ENCODE measurements around the gene SYNDIG1L. TPM values are rescaled to one million over a fixed set of nuclear protein-coding genes. Genes with fewer than 3 reads are reported as not detected.
"Not testable (repeated sequence)": the region's sequence is repeated elsewhere in the genome, so short reads cannot be mapped to it uniquely, and the experiment has no call there.

Gene SYNDIG1L
- total RNA-seq, 1 donor from 2014 or later = 6.9 TPM

DNA sequence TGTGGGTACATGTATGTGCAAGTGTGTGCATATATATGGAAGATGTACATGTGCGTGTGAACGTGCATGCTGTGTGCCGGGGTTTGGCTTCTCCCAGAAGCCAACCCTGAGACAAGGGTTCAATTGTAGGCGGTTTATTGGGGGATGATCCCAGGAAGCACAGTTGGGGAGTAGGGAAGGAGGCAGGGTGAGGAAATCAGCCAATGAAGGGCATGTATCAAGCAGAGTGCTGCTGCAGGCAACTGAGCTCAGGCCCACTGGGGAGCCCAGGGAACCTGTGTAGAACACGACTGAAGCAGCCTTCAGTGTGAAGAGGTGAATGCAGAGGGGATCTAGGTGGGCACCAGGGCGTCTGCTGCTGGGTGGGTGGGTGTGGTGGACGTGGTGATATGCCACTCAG is 21.6 kb downstream of the SYNDIG1L start:
- DNase-seq (ENCODE audit: low spot score in 2 of 2) (no peak), FAIRE-seq (no peak)

DNA sequence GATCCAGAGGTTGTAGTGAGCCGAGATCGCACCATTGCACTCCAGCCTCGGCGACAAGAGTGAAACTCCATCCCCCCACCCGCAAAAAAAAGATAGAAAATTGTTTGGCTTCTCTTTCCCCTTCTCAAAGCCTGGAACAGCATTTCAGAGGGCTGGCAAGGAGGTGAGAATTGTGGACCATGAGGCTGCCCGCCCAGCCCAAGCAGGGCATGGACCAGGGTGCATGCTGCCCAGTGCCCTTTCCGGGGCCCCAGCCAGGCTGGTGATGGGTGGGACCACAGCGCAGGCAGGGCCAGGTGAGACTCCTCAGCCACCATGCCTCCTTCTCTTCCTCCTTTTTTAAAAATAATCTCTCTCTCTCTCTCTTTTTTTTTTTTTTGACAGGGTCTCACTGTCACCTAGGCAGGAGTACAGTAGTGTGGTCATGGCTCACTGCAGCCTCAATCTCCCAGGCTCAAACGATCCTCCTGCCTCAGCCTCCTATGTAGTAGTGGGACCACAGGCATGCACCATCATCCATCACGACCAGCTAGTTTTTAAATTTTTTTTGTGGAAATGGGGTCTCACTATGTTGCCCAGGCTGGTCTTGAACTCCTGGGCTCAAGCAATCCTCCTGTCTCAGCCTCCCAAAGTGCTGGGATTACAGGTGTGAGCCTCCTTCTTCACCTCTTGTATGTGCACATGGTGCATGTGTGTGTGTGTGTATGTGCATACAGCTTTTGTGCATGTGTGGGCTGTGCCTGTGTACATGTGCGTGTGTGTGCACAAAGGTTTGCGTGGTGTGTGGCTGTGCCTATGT is 22.2 kb downstream of the SYNDIG1L start:
- FAIRE-seq (no peak), DNase-seq (ENCODE audit: low spot score in 2 of 2) (no peak)

DNA sequence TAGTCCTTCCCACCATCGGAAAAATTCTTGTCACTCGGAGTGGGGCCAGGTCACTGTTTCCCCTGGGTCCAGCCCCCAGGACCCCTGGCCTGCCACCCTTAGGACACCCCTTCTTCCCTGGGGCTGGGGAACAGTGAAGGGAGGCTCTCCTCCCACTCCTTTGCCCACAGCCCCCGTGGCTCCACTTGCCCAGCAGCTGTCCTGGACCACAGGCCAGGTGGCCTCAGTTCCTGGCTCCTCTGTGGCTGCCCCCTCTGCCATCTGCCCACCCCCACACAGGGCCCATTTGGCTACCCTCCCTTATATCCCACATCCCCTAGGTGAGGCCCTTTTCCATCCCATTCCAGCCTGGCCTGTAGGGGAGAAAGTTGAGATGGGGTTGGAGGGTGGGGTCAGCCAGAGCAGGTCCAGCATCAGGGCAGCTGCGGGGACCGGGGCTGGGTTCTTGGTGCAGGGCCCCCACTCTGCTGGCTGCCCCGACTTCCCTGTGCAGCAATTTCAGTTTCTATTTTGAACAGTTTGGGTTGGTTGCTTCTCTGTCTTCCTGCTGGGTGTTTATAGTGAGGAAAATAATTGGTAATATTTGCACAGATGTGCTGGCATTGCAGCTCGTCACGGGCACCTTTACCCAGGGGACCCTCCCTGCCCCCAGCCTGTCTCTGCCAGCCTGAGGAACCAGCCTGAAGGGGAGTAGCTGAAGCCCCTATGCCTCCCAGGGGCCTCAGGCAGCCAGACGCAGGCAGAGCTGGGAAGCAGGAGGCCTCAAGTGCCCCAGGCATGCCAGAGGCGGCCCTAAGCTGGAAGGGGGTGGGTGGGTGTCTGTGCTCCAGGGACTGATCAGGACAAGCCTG is 23.4 kb downstream of the SYNDIG1L start:
- no peak for DNase-seq (ENCODE audit: low spot score in 2 of 2)
- FAIRE-seq = no peak

DNA sequence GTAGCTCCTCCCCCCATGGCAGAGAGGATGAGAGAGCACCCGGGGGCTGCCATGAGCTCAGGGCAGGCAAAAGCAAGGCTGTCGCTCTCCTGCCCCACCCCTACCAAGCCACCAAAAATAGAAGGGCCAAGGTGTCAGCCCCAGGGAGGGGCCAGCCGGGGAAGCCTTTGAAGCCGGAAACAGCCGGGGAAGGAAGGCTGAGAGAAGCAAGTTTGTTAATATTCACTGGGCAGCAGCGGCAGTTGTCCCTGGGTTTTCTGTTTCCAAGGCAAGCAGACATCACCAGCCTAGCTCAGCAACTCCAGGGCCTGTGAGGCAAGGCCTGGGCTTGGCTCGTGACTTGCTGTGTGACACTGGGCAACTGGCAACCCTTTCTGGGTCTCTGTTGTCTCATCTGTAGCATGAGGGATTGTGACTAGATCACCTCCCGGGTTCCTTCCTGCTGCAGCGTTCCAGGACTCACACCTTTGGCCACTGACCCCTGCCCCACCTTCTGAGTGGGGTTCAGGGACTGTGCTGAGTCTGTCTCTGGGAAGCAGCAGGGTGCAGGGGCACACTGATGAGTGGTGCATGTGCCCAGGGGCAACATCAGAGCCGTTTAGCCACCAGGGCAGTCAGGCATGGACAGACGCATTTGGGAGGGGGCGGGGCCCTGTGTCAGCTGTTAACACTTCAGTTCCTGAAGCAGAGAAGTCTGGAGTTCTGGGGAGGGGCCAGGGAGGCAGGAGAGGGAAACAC is 24.3 kb downstream of the SYNDIG1L start:
- no peak for FAIRE-seq
- peak in 1 of 2 donors; percentile 35 for DNase-seq (ENCODE audit: low spot score in 2 of 2)

DNA sequence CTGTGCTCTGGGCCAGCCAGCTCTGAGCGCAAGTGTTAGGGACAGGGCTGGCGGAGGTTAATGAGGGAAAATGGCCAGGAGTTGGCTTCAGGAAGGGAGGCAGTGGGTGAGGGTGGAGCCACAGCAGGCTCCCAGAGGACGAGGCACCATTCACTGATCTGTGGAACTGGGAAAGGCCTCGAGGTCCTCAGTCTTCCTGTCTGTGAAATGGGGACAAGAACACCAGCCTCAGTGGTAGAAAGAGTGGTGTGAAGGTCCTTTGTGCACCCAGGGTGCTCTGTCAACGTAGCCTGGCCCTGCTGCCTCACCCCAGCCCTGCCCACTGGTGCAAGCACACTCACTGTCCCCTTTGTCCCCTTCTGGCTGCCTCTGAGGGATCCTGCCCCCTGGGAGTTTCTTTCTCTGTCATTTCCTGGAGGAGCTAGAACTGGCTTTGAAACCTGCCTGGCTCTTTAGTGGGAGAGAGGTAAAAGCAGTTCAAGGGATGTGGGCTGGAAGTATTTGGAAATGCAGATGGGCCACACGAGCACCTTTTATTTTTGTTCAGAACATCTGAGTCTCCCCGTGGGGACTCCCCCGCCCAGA is 25.0 kb downstream of the SYNDIG1L start:
- no peak for DNase-seq (ENCODE audit: low spot score in 2 of 2)
- no peak for FAIRE-seq

DNA sequence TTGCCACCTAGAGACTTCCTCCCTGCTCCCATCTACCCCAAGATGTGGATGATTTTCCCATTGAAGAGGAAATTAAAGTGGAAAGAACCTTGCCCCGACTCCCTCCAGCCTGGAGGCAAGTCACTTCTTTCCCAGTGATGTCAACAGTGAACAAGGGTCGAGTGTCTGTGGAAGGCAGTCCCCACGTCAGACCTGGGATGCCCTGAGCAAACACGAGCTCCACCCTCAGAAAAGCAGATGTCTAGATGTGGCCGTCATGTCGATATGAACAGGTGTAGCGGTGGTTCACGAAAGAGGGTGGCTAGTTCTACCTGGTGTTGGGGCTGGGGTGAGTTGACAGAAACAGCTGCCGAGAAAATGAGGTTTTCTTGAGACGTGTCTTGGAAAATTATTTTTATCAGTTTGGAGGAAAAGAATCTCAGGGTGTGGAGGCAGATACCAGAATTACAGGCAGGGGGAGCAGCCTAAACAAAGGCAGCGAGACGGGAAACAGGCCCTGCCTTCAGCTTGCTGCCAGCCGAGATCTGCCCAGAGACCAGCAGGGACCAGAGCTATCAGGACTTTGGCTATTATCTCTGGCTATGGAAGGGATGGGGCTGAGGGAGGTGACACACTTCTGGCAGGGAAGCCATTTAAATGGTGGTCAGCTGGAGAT is 25.9 kb downstream of the SYNDIG1L start:
- FAIRE-seq (no peak), DNase-seq (ENCODE audit: low spot score in 2 of 2) (no peak)

DNA sequence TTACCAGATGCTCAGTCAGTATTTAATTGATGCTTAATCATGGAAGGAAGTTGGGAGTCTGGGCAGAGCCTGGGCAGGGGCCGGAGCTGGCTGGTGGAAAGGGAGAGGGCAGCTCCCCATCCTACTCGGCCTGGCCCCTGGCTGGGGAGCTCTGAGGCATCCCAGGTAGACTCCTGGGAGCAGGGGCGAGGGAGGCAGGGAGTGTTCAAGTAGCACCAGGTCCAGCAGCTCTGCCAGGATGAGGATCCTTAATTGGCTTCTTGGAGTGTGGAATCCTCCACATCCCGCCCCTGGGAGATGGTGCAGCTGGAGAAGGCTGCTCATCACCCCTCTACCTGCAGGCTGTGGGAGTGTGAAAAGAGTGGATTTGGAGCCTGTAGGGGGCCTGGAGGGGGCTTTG is 30.9 kb downstream of the SYNDIG1L start:
- FAIRE-seq (no peak), DNase-seq (ENCODE audit: low spot score in 2 of 2) (no peak)

DNA sequence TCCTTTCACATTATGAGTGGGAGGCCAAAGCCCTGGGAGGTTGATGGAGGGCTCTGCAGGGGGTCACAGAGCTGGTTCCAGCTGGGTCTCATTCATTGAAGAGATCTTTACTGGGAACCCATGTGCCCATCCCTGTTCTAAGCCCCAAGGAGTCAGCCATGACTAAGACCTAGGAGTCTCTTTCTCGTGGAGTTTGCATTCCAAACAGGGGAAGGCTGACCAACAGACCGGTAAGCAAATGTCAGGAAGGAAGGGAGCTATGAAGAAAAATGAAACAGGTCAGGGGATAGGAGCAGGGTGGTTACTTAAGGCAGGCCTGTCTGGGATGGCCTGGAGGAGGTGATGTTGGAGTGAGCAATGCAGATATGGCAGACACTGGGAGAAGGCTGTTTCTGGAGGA is 31.5 kb downstream of the SYNDIG1L start:
- no peak for FAIRE-seq
- DNase-seq (ENCODE audit: low spot score in 2 of 2) = no peak

DNA sequence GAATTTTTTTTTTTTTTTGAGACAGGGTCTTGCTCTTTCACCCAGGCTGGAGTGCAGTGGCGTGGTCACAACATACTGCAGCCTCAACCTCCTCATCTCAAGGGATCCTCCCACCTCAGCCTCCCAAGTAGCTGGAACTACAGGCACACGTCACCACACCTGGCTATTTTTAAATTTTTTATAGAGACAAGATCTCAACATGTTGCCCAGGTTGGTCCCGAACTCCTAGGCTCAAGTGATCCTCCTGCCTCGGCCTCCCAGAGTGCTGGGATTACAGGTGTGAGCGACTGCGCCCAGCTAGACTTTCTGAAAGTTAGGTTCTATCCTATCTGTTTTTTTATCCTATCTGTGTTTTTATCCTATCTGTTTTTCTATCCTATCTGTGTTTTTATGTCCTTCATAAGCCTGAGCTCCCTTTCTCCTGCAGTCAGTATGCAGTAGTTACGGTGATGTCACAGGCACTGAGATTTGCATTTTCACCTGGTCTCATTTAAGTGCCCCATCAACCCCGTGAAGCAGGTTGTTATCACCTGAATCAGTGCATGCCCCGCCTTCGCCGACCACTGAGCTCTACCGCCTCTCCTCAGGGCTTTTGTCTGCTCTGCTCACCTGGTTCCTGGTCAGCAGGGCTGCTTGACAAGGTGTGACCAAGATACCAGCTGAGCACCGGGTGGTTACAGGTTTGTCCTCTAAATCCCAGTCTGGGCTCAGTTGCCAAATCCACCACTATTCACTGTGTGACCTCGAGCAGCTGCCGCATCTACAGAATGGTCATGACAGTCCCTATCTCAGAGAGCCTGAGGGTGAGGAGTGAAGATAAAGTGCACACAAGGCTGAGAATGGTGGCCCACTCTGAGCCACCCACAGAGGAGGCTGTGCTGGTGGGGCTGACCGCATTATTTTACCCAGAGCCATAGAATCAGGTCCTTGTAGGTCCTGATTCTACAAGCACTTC is 33.1 kb downstream of the SYNDIG1L start:
- no peak for DNase-seq (ENCODE audit: low spot score in 2 of 2)
- FAIRE-seq = no peak

DNA sequence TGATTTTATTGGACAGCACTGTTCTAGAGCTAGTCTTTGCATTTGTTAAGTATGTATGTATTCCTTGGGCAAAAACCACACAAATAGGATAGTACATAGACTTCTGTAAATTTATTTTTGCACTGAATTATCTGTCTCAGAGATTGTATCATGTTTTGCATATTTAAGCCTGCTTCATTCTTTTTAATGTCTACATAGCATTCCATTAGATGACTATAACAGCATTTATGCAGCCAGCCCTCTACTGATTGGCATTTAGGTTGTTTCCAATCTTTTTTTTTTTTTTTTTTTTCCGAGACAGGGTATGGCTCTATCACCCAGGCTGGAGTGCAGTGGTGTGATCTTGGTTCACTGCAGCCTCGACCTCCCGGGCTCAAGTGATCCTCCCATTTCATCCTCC is 34.5 kb downstream of the SYNDIG1L start:
- FAIRE-seq = no peak
- no peak for DNase-seq (ENCODE audit: low spot score in 2 of 2)

DNA sequence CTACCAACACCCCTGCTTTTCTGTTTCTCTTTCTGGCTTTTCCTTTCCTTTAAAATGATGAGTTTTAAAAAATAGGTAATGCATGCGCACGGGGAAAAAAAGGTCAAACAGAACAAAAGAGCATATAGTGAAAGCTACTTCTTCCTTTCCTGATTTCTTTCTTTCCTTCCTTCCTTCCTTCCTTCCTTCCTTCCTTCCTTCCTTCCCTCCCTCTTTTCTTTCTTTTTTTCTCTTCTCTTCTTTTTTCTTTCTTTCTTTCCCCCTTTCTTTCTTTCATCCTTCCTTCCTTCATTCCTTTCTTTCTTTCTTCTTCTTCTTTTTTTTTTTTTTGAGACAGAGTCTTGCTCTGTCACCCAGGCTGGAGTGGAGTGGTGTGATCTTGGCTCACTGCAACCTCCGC is 35.5 kb downstream of the SYNDIG1L start:
- not testable (repeated sequence) for FAIRE-seq; DNase-seq (ENCODE audit: low spot score in 2 of 2)

DNA sequence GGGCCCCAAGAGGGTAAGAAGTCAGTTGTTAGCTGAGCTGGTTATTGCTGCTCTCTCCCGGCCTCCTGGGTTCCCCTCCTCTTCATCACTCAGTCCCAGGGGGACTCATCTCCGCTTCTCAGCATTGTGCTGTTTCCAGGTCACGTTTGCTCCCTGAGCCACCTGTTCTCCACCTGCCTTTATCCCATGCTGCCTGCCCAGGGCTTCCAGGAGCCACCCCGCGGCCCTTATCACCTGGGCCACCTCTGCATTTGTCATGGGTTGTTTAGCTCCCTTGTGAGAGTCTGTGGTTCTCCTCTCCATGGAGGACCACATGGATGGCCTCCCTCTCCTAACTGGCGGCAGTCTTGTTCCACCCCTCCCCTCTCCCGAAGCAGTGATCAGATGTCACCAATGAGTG is 36.0 kb downstream of the SYNDIG1L start:
- DNase-seq (ENCODE audit: low spot score in 2 of 2) = no peak
- no peak for FAIRE-seq

DNA sequence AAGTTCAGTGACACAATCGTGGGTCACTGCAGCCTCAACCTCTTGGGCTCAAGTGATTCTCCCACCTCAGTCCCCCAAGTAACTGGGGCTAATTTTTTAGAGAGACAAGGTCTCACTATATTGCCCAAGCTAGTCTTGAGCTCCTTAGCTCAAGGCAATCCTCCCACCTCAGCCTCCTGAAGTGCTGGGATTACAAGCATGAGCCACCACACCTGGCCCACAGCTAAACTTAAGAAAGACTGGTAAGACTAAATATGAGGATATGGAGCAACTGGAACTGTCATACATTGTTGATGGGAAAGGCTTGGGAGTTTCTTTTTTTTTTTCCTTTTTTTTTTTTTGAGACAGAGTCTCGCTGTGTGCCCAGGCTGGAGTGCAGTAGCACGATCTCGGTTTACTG is 43.8 kb downstream of the SYNDIG1L start:
- FAIRE-seq = no peak
- DNase-seq (ENCODE audit: low spot score in 2 of 2) = no peak

DNA sequence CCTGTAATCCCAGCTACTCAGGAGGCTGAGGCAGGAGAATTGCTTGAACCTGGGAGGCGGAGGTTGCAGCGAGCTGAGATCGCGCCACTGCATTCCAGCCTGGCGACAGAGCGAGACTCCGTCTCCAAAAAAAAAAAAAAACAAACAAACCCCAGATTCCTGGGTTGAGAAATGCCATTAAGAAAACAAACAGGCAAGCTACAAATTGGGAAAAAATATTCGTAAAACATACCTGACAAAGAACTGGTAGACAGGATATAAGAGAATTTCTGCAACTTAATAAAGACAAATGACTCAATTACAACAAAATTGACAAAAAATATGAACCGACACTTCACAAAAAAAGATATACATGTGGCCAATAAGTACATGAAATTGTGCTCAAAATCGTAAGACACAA is 44.4 kb downstream of the SYNDIG1L start:
- not testable (repeated sequence) for DNase-seq (ENCODE audit: low spot score in 2 of 2); FAIRE-seq

DNA sequence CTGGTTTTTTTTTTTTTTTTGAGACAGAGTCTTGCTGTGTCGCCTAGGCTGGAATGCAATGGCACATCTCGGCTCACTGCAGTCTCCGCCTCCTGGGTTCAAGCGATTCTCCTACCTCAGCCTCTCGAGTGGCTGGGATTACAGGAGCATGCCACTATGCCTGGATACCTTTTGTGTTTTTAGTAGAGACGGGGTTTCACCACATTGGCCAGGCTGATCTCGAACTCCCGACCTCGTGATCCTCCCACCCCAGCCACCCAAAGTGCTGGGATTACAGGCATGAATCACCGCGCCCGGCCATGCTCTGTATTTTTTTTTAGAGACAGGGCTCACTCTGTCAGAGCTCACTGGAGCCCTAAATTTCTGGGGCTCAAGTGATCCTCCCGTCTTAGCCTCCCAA is 45.2 kb downstream of the SYNDIG1L start:
- no peak for FAIRE-seq
- no peak for DNase-seq (ENCODE audit: low spot score in 2 of 2)

DNA sequence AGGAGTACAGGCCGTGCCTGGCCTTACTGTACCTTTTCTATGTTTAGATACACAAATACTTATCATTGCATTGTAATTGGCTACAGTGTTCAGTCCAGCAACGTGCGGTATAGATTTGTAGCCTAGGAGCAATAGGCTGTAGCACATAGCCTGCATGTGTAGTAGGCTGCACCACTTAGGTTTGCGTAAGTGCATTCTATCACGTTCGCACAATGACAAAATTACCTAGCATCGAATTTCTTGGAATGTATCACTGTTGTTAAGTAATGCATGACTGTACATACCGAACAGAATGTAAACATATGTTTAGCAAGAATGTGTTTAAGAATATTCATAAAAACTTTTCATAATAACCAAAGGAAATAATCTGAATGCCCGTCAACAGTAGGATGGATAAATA is 45.8 kb downstream of the SYNDIG1L start:
- FAIRE-seq = no peak

DNA sequence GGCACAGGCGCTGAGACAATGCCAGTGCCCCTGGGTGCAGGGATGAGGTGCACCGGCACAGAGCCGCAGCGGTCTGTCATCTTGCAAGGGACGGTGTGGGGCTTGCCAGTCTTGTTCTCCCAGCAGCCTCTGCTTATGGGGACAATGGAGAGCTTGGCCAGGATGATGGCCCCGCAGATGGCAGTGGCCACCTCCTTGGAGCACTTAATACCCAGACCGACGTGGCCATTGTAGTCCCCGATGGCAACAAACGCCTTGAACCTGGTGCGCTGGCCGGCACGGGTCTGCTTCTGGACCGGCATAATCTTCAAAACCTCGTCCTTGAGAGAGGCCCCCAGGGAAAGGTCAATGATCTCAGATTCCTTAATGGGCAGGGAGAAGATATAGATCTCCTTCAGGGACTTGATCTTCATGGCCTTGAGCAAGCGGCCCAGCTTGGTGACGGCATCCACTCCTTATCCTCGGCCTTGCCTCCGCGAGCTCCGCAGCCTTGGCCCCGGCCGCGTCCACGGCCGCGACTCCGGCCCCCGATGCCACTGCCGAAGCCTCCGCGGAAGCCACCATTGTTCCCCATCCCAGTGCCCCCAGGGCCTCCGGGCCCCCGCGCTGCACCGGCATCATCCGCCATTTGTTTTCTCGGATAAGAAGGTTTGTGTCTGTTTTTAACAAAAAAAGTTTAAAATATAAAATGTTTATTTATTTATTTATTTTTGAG is 47.9 kb downstream of the SYNDIG1L start:
- FAIRE-seq (no peak), DNase-seq (ENCODE audit: low spot score in 2 of 2) (no peak)

More for the DNA sequence above, 45.8 kb downstream of the SYNDIG1L start:
- DNase-seq (ENCODE audit: low spot score in 2 of 2) = no peak

DNA sequence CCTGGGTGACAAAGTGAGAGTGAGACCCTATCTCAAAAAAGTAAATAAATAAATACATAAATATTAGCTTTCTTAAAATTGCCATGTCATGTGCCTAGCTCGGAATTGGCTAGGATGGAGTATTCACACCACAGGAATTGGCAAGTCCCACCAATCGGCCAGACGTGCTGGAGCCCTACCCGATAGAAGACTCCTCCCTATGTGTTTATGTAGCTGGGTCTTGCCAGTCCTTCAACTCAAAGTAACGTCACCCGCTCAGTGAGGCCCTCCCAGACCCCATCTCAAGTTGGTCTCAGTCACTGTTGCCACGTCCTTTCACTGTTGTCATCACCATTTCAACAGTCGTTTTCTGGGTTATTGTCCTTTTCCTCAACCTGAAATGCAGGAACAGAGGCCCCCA is 57.6 kb downstream of the SYNDIG1L start:
- no peak for DNase-seq (ENCODE audit: low spot score in 2 of 2)
- no peak for FAIRE-seq
